Epithelial cell of proximal tubule (primary cell): Measurements from ENCODE around the gene CREB3. TPM values are rescaled to one million over a fixed set of nuclear protein-coding genes. Genes with fewer than 3 reads are reported as not detected.
A peak's percentile ranks its signal among the peaks of the same experiment; 100 is the strongest.

Source experiments
- DNase-seq: peaks from one replicate; pipeline ENCODE4 v3.0.0-alpha.2; 2011; ENCODE audit warnings: low read depth
- H3K4me3 ChIP-seq: 2 replicates; pipeline ENCODE4 v1.5.1; 2011; ENCODE audit warnings: low read depth, mild to moderate bottlenecking, low read length
- CTCF ChIP-seq: conservative IDR thresholded peaks from 2 replicates; pipeline ENCODE4 v1.5.1; 2012; ENCODE audit warnings: low read depth, mild to moderate bottlenecking, low read length
- total RNA-seq: library from RNA; depleted of rRNA; stranded (reverse); fragments of >200 nt; gene quantifications from 2 replicates; pipeline ENCODE4 v1.2.3, GENCODE V29; 2015

Gene CREB3
- total RNA-seq: 49.9 and 66.4 TPM in 2 replicates

GRCh38 chr9:35732185-35732799 lies at the start of gene CREB3, which contains the start of gene TLN1:
CREB3 (plus strand) TSS chr9:35732666; CDS start chr9:35732773, 107 bp downstream.
TLN1 (minus strand) TSS chr9:35732195; CDS start chr9:35725694, 6,501 bp downstream.
- TF ChIP-seq CTCF: no peak
- peak; percentile 86 for DNase-seq
- peak within 1 kb of the TSS; percentile 94 for H3K4me3 ChIP-seq

- H3K4me3 ChIP-seq: no peak overlapping the region
- no peak for DNase-seq
- no peak for TF ChIP-seq CTCF
These were observed 49.1 kb upstream of the CREB3 start for GRCh38 chr9:35683323-35683722.

GRCh38 chr9:35684921-35685320 lies 47.5 kb upstream of the CREB3 start:
- no peak for TF ChIP-seq CTCF
- H3K4me3 ChIP-seq: no peak overlapping the region
- DNase-seq: no peak

- no peak for DNase-seq
- TF ChIP-seq CTCF: no peak
- no peak overlapping the region for H3K4me3 ChIP-seq
These were observed 47.0 kb upstream of the CREB3 start for GRCh38 chr9:35685506-35685905.

- no peak for TF ChIP-seq CTCF
- DNase-seq: no peak
- no peak overlapping the region for H3K4me3 ChIP-seq
These were observed 46.0 kb upstream of the CREB3 start for GRCh38 chr9:35686222-35687203.

- H3K4me3 ChIP-seq: no peak overlapping the region
- no peak for TF ChIP-seq CTCF
- DNase-seq: no peak
These were observed 45.2 kb upstream of the CREB3 start for GRCh38 chr9:35687306-35687705.
